HG03460 (cell line): ENCODE results near the gene ARHGAP42.
A peak's percentile ranks its signal among the peaks of the same experiment; 100 is the strongest.

ENCODE experiments used
- ATAC-seq: cut with Tn5 transposase; IDR thresholded peaks from one replicate; pipeline ENCODE4 v1.9.1; 2021; ENCODE audit not compliant: unreplicated experiment

ARHGAP42 gene

DNA sequence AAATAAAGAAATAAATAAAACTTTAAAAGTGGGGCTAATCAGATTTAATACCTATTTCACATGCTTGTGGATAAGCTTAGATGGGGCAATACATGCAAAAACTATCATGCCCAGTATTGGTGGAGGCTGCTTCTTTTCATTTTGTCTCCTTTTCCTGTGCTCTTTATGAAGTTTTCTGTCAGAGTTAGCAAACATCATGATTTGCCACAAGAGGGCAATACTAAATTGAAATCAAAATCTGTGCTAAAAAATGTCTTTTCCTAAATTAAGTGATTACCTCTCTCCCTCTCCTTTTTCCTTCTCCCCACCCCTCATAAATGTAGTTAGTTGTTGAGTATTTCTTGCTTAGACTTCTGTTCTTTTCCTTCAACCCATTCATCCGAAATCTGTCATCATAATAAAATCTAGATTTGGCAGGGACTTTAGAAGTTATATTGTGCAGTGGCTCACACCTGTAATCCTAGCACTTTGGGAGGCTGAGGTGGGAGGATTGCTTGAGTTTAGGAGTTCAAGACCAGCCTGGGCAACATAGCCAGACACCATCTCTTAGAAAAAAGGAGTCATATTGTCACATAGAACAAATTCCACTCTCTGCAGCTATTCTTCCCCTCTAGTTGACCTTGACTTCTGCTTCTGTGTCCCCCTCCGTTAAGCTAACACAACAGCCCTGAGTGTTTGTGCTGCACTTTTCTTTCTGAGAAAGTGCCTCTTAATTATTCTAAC, 4.7 kb upstream of the ARHGAP42 start:
- ATAC-seq, result no peak

DNA sequence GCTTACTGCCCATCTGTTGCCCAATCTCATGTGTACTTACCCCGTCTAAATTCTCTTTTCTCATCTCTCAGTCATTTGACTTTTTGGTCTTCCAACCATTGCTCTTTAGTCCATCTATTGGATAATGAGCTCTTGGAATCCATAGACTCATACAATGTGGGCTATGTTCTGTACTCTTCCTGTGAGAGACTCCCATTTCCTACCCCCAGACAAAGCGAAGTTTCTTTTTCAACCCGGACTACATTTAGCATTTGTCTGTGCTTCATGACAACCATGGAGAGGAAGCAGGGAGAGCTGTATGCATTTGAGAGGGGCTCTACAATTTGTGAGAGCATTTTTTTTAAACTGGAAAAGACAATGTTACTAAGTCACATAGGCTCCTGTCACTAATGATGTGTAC, 4.0 kb upstream of the ARHGAP42 start:
- ATAC-seq, result no peak

DNA sequence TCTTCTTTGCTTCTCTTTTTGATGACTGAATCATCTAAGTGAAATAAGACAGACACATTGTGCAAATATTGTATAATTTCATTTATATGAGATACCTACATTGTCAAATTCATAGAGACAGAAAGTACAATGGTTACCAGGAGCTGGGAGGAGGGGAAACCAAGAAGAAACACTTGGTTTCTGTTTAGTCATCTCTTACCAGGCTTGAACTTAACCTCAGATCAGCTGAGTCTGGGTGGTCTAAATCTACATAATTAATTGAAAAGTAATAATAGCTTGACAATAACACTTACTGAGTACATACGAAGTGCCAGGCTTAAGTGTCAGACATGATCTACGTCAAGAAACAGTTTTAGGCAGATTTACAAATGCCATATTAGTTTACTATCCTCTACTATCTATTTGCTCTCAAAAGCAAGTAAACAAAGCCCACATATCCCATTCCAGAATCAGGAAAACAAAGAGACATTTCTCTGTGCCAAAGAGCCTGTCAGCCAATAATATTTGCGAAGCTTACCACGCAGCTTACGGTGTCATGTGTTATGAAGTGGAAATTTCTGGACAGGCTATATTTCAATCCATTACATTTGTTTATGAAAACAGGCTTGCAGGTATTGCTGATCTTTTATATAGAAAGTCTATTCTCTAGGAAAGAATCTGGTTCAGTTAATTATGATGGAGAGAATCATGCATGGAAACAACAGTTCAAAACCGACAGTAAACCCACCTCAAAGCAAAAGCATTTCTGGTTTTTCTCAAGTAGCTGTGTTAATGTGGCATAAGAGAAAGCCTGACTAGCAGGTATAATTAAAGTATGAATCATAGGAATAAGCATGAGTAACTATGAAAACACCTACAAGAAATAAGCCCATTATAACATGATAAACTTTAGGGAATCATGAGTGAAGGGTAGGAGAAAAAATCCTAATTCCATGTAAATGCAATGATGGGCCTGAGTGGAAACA, 2.7 kb upstream of the ARHGAP42 start:
- peak; percentile 33 for ATAC-seq

DNA sequence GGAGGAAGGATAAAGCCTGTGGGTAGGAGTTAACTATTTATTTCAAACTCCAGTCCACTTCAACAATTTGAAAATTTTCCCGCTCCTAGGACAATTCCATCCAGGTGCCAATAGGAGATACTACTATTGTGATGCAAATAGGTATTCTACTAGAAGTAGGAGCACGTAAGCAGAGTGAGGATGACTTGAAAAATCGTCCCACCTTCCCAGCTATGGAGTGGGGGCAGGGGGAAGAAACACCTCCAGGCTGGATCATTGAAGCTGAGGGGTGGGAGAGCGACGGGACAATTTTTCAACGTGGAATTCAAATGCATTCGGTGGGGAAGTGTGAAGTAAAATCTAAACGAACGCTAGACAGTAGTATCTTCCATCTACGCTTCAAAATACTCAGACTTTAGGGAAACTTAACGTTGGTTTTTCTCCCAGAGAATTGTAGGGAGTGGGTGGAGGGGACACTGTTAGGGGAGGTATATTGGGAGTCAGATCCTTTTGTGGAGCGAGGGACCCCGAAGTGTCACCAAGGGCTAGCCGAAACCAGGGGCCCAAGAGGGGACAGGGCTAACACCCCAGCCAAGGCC, 523 bp upstream of the ARHGAP42 start:
- no peak for ATAC-seq

DNA sequence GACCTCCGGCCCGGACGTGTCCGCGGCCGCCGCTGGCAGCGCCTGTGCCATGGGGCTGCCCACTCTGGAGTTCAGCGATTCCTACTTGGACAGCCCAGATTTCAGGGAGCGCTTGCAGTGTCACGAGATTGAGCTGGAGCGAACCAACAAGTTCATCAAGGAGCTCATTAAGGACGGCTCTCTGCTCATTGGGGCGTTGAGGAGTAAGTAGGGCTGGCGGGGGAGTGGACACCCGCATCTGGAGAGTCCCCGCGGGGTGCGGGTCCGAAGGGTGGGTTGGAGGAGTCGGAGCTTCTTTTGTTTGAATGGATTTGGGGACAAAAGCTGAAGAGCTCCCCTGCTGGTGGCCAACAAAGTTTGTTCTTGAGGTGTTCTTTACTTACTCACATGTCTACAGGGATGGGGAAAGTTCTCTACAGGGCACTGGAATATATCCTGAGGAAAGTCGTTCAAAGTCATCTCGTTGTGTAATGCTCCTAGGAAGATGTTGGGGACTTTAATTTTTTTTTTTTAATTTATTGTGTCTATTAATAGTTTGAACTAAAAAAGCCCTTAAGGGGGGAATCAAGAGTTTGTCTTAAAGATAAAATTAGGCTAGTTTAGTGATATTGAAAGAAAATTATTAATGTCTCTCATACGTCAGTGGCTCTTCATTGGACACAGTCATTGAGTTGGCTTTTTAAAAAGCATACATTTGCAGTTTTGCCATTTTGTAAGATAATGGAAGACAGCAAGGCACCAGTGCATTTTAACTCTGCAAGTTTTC, 725 bp downstream of the ARHGAP42 start:
- ATAC-seq, result peak; percentile 65

DNA sequence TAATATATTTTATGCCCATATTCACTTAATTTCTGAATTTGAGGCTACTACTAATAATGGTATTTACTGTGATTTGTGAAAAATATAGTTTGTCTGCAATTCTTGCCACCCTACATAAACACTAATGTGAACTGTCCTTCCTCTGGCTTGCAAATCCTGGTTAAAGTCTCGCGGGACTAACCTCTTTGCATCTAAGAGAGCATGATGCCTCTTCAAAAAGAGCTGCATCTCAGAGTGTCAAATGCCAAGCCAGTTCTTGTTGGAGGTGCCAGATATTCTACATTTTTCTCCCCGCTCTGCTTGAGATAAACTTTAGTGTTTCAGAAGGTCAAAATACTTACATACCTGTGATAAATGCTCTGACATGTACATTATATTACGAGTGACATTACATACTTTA, 2.1 kb downstream of the ARHGAP42 start:
- ATAC-seq, result no peak

DNA sequence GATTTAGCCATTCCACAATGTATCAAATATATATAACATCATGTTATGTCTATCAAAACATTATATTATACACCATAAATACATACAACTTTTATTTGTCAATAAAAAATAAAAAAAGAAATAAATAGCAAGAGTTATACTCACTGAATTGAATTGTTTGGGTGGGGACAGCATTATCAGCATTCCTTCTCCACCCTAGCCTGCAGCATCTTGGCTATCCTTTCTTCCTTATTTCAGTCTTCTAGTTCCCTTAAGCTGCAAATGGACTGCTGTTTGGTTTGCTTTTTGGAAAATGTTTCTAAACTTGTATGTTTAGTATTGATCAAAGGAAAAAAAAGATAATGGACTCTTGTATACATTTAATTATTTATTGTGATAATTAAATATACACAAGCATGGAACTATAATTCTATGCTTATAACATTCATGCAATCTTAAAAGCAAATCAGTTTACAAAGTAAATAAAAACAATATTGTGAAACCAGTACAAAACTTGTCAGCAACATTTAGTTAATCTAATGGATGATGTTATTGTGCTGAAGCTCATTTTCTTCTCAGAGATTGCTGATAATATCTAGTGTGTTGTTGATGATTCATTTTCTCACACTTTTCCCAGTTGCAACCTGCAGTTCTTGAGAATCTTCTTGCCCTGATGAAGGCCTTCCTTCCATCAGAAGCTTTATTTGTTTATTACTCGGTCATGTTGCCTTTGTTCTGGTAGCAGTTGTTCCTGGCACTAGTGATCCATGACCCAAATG, 5.0 kb downstream of the ARHGAP42 start:
- no peak for ATAC-seq

DNA sequence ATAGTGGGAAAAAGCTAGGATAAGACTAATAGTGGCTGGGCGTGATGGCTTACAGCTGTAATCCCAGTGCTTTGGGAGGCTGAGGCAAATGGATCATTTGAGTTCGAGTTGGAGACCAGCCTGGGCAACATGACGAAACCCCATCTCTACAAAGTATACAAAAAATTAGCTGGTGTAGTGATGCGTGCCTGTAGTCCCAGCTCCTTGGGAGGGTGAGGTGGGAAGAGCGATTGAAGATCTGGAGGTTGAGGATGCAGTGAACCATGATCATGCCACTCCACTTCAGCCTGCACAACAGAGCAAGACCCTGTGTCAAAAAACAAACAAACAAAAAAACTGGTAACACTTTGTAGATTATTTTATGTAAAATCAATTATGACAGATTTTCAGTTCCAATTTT, 8.8 kb downstream of the ARHGAP42 start:
- ATAC-seq, result no peak

DNA sequence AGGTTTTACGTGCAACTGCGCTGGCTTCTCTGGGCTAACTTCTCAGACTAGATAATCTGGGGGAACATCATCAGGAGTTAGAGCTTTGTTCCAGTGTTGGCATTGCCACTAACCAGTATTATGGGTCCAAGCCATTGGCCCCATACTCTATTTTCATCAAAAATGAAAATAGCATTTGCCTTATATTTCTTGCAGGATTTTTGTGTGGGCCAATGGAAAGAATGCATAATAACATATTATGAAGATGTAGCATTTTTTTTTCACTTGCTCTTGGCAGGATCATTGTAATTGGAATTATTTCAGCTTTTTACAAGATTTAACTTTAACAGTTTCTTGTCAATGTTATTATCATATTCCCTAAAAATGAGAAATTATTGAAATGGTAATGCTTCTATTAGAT, 16.1 kb downstream of the ARHGAP42 start:
- ATAC-seq, result no peak

DNA sequence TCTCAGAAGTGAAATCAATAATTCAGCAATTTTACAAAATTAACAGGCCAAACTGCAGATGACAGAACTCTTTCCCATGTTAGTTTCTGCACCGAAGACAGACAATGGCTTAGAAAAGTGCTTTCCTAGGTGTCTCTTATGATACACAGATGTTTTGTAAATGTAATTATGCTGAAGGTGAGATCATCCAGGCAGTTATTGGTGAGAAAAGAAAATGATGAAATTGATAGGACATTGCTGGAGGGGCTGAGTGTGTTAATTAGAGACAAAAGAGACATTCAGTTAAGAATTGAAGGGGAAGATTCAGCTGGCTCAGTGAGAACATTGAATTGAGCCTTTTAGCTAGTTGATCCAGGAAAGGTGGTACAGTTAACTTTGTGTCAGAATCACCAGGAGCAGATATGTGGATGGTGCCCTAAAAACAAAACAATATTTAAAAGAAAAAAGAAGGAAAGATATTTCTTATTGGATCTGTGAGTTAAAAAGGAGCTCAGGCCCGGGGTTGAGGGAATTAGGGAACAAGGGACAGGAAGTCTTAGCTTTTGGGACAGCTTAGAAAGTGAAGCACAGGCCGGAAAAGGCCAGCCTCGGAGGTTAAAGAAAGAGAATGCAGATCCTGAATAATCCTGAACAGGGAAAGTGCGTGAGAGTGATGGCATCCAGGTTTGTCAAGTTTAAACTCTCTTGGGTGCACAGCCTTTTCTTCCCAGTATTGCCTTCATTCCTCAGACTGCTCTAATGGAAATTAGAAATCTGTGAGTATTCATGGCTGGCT, 16.9 kb downstream of the ARHGAP42 start:
- no peak for ATAC-seq

DNA sequence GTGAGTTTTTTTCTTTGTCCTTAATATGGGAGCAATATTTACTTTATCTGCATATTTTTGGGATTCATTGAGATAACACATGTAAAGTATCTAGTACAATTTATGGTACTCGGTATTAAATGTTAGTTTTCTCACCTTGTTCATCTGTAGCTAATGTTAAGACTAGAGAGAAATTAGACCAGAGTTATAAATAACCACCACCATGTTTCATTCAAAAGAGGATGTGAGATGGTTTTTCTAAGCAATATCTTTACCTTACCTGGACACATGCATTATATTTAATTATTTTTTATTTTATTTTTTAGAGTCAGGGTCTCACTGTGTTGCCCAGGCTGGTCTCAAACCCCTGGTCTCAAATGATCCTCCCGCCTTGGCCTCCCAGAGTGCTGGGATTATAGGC, 18.4 kb downstream of the ARHGAP42 start:
- no peak for ATAC-seq

DNA sequence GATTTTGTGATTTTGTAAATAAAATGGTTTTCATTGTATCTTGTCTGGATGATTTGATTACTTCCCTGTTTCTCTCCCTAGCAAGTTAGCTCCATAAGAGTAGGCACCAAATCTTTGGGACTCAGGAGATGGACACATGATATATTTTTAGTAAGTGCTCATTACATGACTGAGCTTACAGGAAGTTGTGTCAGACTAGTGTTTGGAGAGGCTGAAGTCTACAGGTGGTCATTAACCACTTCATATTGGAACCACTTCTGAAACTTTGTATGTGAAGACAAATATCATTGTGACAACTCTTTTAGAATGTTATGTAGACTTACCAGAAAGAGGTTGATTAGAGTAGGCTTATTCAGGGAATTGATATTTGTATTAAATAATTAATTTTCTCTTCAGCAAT, 19.1 kb downstream of the ARHGAP42 start:
- ATAC-seq, result peak; percentile 50

DNA sequence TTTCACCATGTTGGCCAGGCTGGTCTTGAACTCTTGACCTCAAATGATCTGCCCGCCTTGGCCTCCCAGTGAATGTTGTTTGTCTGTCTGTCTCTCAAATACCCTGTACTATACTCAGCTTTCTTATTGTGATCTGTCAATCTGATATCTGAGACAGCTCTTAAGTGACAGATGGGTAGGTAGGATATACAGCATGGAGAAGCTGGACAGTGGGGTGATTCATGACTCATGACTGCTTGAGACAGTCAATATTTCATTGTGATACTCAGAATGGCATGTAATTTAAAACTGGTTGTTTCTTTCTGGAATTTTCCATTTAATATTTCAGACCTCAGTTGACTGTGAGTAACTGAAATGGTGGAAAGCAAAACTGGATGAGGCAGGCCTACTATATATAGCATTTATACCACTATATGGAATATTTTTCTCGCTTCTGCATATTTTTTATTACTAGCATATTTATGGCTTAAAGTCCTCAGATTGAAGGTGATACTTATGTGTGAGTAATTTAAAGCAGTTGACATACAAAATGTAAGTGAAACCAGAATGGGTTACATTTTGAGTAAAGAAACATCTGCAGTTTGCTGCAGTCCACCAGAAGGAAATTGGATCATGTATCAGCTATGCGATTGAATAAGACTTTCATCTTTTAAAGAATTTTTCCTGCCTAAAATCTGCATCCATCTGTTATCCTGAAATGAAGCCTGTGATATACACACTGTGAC, 22.3 kb downstream of the ARHGAP42 start:
- no peak for ATAC-seq

DNA sequence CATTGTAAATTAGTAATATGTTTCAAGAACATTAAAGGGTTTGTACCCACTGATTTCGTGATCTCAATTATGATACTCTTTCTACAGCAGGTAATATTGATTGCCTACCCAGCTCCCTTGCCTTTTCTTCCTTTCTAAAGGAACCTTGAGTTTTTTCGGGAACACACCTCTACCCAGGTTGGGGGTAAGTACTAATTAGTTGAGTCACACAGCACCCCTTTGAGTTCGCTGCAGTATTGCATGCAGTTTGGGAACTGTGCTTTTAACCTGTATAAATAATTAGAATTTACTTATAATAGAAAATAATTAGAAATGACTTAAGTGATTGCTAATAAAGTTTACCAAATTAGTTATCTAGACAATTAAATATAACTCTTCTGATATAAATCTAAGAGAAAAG, 24.9 kb downstream of the ARHGAP42 start:
- no peak for ATAC-seq

DNA sequence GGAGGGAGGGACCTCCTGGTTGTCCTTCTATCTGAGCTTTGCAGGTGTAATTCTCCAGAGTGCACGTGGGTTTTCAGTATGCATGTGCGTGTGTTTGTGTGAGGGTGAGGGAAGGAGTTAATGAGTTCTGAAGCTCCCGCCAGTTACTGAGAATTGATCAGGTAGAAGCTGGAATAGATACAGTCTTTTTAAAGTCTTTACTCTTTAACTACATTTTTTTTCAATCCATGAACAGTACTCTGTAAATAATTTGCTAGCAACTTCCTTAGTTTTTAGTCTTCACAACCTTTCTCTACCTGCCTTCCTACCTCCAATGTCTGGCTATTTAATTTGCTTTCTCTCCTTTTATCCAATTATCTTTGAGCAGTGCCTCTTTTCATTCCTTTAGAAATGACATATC, 25.5 kb downstream of the ARHGAP42 start:
- no peak for ATAC-seq

DNA sequence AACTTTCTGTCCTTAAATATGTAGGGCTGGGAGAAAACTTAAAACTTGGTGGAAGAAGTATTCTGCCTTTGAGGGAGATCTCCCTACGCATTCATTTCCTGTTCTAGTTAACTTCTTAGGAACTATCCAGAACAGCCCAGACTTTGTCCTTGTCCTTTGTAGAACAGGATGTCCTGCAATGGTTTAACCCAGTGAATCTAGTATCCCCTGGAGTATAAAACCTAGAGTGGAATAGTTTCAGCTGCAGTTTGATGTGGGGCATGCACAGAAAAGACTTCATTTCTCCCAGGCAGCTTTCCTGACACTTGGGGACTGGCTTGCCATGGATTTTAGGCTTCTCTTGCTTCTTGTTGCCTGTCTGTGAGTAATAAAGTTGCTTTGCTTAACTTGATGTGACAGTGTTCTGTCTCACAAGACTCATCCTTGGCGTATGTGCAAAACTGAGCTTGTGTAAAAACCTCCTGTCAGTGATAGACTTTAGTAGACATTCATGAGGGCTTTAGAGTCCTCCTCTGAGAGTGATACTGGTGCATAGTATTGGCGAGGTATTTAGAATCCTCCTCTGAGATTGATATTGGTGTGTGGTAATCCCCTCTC, 28.2 kb downstream of the ARHGAP42 start:
- no peak for ATAC-seq

DNA sequence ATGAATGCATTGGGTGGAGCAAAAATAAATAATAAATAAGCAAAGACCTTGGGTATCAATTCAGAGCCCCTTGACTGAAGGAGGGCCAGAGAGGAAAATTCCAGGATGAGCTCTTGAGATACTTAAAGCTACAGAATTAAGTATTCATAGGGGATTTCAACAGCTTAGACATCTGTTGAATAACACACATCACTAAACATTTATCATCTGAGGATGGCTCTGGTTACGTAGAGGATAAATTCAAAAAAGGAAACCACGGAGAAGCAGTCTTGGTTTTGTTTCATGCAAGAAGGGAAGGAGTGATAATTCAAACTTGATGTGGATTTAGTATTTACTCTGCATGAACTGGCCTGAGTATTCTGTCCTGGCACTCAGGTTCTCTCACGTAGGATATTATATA, 29.8 kb downstream of the ARHGAP42 start:
- no peak for ATAC-seq

DNA sequence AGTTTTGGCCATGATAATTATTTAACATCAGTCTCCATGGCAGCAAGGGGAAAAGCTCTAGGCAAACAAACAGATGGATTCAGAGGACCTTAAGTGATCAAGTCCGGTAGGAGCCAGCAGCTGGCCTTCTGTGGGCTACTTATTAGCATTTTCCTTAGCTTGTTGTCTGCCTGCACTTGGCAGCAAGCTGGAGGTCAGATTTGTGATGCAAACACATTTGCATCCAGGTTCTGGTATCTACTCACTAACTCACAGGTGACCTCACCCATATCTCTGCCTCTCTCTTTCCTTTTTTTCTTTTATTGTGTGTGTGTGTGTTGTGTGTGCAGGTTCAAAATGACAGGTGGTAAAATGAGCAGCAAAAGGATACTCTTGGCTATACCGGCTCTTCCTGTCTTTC, 32.3 kb downstream of the ARHGAP42 start:
- ATAC-seq, result no peak

DNA sequence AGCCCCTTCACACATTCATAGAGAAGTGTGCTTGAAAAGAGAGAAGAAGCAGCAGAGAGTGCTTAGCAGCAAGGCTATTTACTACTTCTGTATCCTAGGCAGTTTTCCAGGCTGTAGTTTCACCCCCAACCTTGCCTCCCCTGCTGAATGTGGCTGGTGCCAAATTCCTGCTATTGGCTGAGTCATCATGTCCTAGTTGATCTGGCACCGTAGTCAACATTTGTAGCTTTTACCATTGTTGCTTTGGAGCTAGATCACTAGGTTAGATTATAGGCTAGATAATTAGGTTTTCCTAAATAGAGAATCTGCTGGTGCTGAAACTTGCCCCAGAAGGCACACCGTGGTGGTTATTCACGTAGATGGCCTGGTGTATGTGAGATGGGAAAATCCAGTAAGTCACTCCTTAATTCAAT, 32.7 kb downstream of the ARHGAP42 start:
- ATAC-seq, result no peak
